Measurements from ENCODE around the gene KCNK3.

Gene KCNK3

GRCh38 chr2:26768759-26769088 lies 76.2 kb downstream of the KCNK3 start:
- FAIRE-seq (no peak), DNase-seq (ENCODE audit: extremely low spot score, insufficient read length, low read depth) (no peak)

- FAIRE-seq, result no peak
- no peak for DNase-seq (ENCODE audit: extremely low spot score, insufficient read length, low read depth)
These were observed 76.7 kb downstream of the KCNK3 start for GRCh38 chr2:26769089-26769761.

- FAIRE-seq (no peak), DNase-seq (ENCODE audit: extremely low spot score, insufficient read length, low read depth) (no peak)
These were observed 78.6 kb downstream of the KCNK3 start for GRCh38 chr2:26770986-26771586.

GRCh38 chr2:26772064-26773001 lies 79.8 kb downstream of the KCNK3 start:
- DNase-seq (ENCODE audit: extremely low spot score, insufficient read length, low read depth) (no peak), FAIRE-seq (no peak)

- DNase-seq (ENCODE audit: extremely low spot score, insufficient read length, low read depth) (no peak), FAIRE-seq (no peak)
These were observed 83.8 kb downstream of the KCNK3 start for GRCh38 chr2:26776195-26776800.

- FAIRE-seq, result no peak
- no peak for DNase-seq (ENCODE audit: extremely low spot score, insufficient read length, low read depth)
These were observed 85.6 kb downstream of the KCNK3 start for GRCh38 chr2:26778098-26778497.

- FAIRE-seq (no peak), DNase-seq (ENCODE audit: extremely low spot score, insufficient read length, low read depth) (no peak)
These were observed 86.0 kb downstream of the KCNK3 start for GRCh38 chr2:26778507-26778906.

- FAIRE-seq (no peak), DNase-seq (ENCODE audit: extremely low spot score, insufficient read length, low read depth) (no peak)
These were observed 87.8 kb downstream of the KCNK3 start for GRCh38 chr2:26780203-26780760.

Data from GM18507 (cell line).